ENCODE data around the gene CLSTN2.

GRCh38 chr3:140406655-140407054, 471.7 kb downstream of the CLSTN2 start:
- TF ChIP-seq EZH2 (IDR thresholded peaks at IDR 0.05; ENCODE audit: insufficient read depth, low read length) (no peak), CTCF (IDR thresholded peaks at IDR 0.05; ENCODE audit: insufficient read depth, low read depth, low read length) (no peak)
